ENCODE results near the gene FYB1. TPM values are rescaled to one million over a fixed set of nuclear protein-coding genes. Genes with fewer than 3 reads are reported as not detected.
A peak's percentile ranks its signal among the peaks of the same experiment; 100 is the strongest.
"Not testable (repeated sequence)": the region's sequence is repeated elsewhere in the genome, so short reads cannot be mapped to it uniquely, and the experiment has no call there.

Gene FYB1
- total and polyA plus RNA-seq, 5 donors from 2014 or later, result 197 to 639 (median 227) TPM

- peaks cover 14% of the 10 kb centered on the region for H3K36me3 ChIP-seq (ENCODE audit: control insufficient read depth, insufficient read depth, low read length)
- H3K9me3 ChIP-seq (ENCODE audit: control insufficient read depth in 2 of 2, low read length in 2 of 2); H3K27me3 Mint-ChIP-seq; H3K9me3 Mint-ChIP-seq; ATAC-seq (ENCODE audit: low read depth in 2 of 2); H3K27me3 ChIP-seq (ENCODE audit: control insufficient read depth, insufficient read depth, low read length); DNase-seq: not testable (repeated sequence)
- peaks cover 55 to 93% (median 76%) of the 10 kb centered on the region in 4 donors for H3K4me1 Mint-ChIP-seq
- peaks cover 99% of the 10 kb centered on the region for H3K4me1 ChIP-seq (ENCODE audit: control insufficient read depth, insufficient read depth, low read length, poor library complexity, severe bottlenecking)
- peak overlapping the region; percentile 93 to 98 (median 96) for H3K27ac Mint-ChIP-seq
- peak overlapping the region; percentile 78 to 96 (median 82) for H3K4me3 Mint-ChIP-seq
- peak overlapping the region; percentile 75 for H3K4me3 ChIP-seq (ENCODE audit: low read depth, low read length)
- peaks cover 27% of the 10 kb centered on the region for H3K36me3 Mint-ChIP-seq
- peak overlapping the region; percentile 84 for H3K27ac ChIP-seq (ENCODE audit: insufficient read depth, low read length, poor library complexity, severe bottlenecking)
Observed at GRCh38 chr5:39179561-39179960, 39.8 kb downstream of the FYB1 start.

GRCh38 chr5:39178861-39179260 lies 40.5 kb downstream of the FYB1 start:
- no peaks in the 10 kb centered on the region for H3K27me3 ChIP-seq (ENCODE audit: control insufficient read depth, insufficient read depth, low read length)
- H3K9me3 ChIP-seq (ENCODE audit: control insufficient read depth in 2 of 2, low read length in 2 of 2), result no peaks in the 10 kb centered on the region
- Mint-ChIP-seq H3K9me3 (peaks cover 0 to 2% (median 0%) of the 10 kb centered on the region in 7 donors), H3K27ac (peak overlapping the region; percentile 93 to 98 (median 96)), H3K4me3 (peak overlapping the region; percentile 78 to 96 (median 82)), H3K36me3 (peaks cover 32% of the 10 kb centered on the region), H3K4me1 (peaks cover 60 to 97% (median 81%) of the 10 kb centered on the region in 4 donors), H3K27me3 (no peaks in the 10 kb centered on the region)
- ATAC-seq (ENCODE audit: low read depth in 2 of 2) (peak; percentile 33 to 49), DNase-seq (peak in 2 of 3 donors; percentile 66 to 73)
- H3K4me1 ChIP-seq (ENCODE audit: control insufficient read depth, insufficient read depth, low read length, poor library complexity, severe bottlenecking), result peaks cover 100% of the 10 kb centered on the region
- peaks cover 14% of the 10 kb centered on the region for H3K36me3 ChIP-seq (ENCODE audit: control insufficient read depth, insufficient read depth, low read length)
- peak overlapping the region; percentile 75 for H3K4me3 ChIP-seq (ENCODE audit: low read depth, low read length)
- H3K27ac ChIP-seq (ENCODE audit: insufficient read depth, low read length, poor library complexity, severe bottlenecking), result peak overlapping the region; percentile 84

GRCh38 chr5:39178171-39178570 lies 41.2 kb downstream of the FYB1 start:
- peaks cover 100% of the 10 kb centered on the region for H3K4me1 ChIP-seq (ENCODE audit: control insufficient read depth, insufficient read depth, low read length, poor library complexity, severe bottlenecking)
- Mint-ChIP-seq H3K4me3 (peak overlapping the region; percentile 78 to 96 (median 82)), H3K4me1 (peaks cover 61 to 97% (median 83%) of the 10 kb centered on the region in 4 donors), H3K27ac (peak overlapping the region; percentile 93 to 98 (median 96)), H3K27me3 (no peaks in the 10 kb centered on the region), H3K36me3 (peaks cover 31% of the 10 kb centered on the region), H3K9me3 (peaks cover 0 to 2% (median 1%) of the 10 kb centered on the region in 7 donors)
- no peaks in the 10 kb centered on the region for H3K27me3 ChIP-seq (ENCODE audit: control insufficient read depth, insufficient read depth, low read length)
- H3K9me3 ChIP-seq (ENCODE audit: control insufficient read depth in 2 of 2, low read length in 2 of 2), result no peaks in the 10 kb centered on the region
- peak overlapping the region; percentile 84 for H3K27ac ChIP-seq (ENCODE audit: insufficient read depth, low read length, poor library complexity, severe bottlenecking)
- DNase-seq, result peak in 1 of 3 donors; percentile 52
- peak overlapping the region; percentile 75 for H3K4me3 ChIP-seq (ENCODE audit: low read depth, low read length)
- H3K36me3 ChIP-seq (ENCODE audit: control insufficient read depth, insufficient read depth, low read length), result peaks cover 12% of the 10 kb centered on the region
- ATAC-seq (ENCODE audit: low read depth in 2 of 2), result peak; percentile 47 to 54

GRCh38 chr5:39177631-39177964 lies 41.8 kb downstream of the FYB1 start:
- peaks cover 0 to 2% of the 10 kb centered on the region in 2 experiments for H3K9me3 ChIP-seq (ENCODE audit: control insufficient read depth in 2 of 2, low read length in 2 of 2)
- peak overlapping the region; percentile 75 for H3K4me3 ChIP-seq (ENCODE audit: low read depth, low read length)
- Mint-ChIP-seq H3K27me3 (no peaks in the 10 kb centered on the region), H3K4me3 (peak overlapping the region; percentile 78 to 96 (median 82)), H3K36me3 (peaks cover 36% of the 10 kb centered on the region), H3K27ac (peak overlapping the region; percentile 93 to 98 (median 96)), H3K4me1 (peaks cover 64 to 97% (median 84%) of the 10 kb centered on the region in 4 donors), H3K9me3 (peaks cover 0 to 6% (median 2%) of the 10 kb centered on the region in 7 donors)
- H3K4me1 ChIP-seq (ENCODE audit: control insufficient read depth, insufficient read depth, low read length, poor library complexity, severe bottlenecking), result peaks cover 95% of the 10 kb centered on the region
- peak overlapping the region; percentile 84 for H3K27ac ChIP-seq (ENCODE audit: insufficient read depth, low read length, poor library complexity, severe bottlenecking)
- no peaks in the 10 kb centered on the region for H3K27me3 ChIP-seq (ENCODE audit: control insufficient read depth, insufficient read depth, low read length)
- DNase-seq, result peak in 2 of 3 donors; percentile 75 to 82
- H3K36me3 ChIP-seq (ENCODE audit: control insufficient read depth, insufficient read depth, low read length), result peaks cover 14% of the 10 kb centered on the region
- peak; percentile 79 to 82 for ATAC-seq (ENCODE audit: low read depth in 2 of 2)

- Histone ChIP-seq H3K27ac (ENCODE audit: insufficient read depth, low read length, poor library complexity, severe bottlenecking) (peak overlapping the region; percentile 84), H3K27me3 (ENCODE audit: control insufficient read depth, insufficient read depth, low read length) (no peaks in the 10 kb centered on the region), H3K9me3 (ENCODE audit: control insufficient read depth in 2 of 2, low read length in 2 of 2) (peaks cover 0 to 2% of the 10 kb centered on the region in 2 experiments), H3K4me1 (ENCODE audit: control insufficient read depth, insufficient read depth, low read length, poor library complexity, severe bottlenecking) (peaks cover 89% of the 10 kb centered on the region), H3K36me3 (ENCODE audit: control insufficient read depth, insufficient read depth, low read length) (peaks cover 15% of the 10 kb centered on the region), H3K4me3 (ENCODE audit: low read depth, low read length) (peak overlapping the region; percentile 75)
- H3K27ac Mint-ChIP-seq, result peak overlapping the region; percentile 93 to 98 (median 96)
- ATAC-seq (ENCODE audit: low read depth in 2 of 2) (peak; percentile 41 to 50), DNase-seq (peak in 2 of 3 donors; percentile 60 to 70)
- H3K27me3 Mint-ChIP-seq, result no peaks in the 10 kb centered on the region
- peaks cover 64 to 97% (median 81%) of the 10 kb centered on the region in 4 donors for H3K4me1 Mint-ChIP-seq
- peaks cover 0 to 6% (median 2%) of the 10 kb centered on the region in 7 donors for H3K9me3 Mint-ChIP-seq
- peaks cover 37% of the 10 kb centered on the region for H3K36me3 Mint-ChIP-seq
- peak overlapping the region; percentile 78 to 96 (median 82) for H3K4me3 Mint-ChIP-seq
Observed at GRCh38 chr5:39176759-39177630, 42.4 kb downstream of the FYB1 start.

- Histone ChIP-seq H3K27ac (ENCODE audit: insufficient read depth, low read length, poor library complexity, severe bottlenecking) (peak overlapping the region; percentile 84), H3K4me1 (ENCODE audit: control insufficient read depth, insufficient read depth, low read length, poor library complexity, severe bottlenecking) (peaks cover 83% of the 10 kb centered on the region), H3K36me3 (ENCODE audit: control insufficient read depth, insufficient read depth, low read length) (peaks cover 9% of the 10 kb centered on the region), H3K27me3 (ENCODE audit: control insufficient read depth, insufficient read depth, low read length) (no peaks in the 10 kb centered on the region), H3K4me3 (ENCODE audit: low read depth, low read length) (peak overlapping the region; percentile 67), H3K9me3 (ENCODE audit: control insufficient read depth in 2 of 2, low read length in 2 of 2) (peaks cover 0 to 2% of the 10 kb centered on the region in 2 experiments)
- H3K27ac Mint-ChIP-seq, result peak overlapping the region; percentile 94 to 99 (median 96)
- ATAC-seq (ENCODE audit: low read depth in 2 of 2), result no peak
- peaks cover 40% of the 10 kb centered on the region for H3K36me3 Mint-ChIP-seq
- H3K27me3 Mint-ChIP-seq, result no peaks in the 10 kb centered on the region
- DNase-seq, result no peak
- peaks cover 58 to 98% (median 80%) of the 10 kb centered on the region in 4 donors for H3K4me1 Mint-ChIP-seq
- peaks cover 0 to 6% (median 3%) of the 10 kb centered on the region in 7 donors for H3K9me3 Mint-ChIP-seq
- peak overlapping the region; percentile 75 to 92 (median 81) for H3K4me3 Mint-ChIP-seq
Observed at GRCh38 chr5:39175273-39175955, 43.9 kb downstream of the FYB1 start.

- Mint-ChIP-seq H3K9me3 (peaks cover 0 to 6% (median 1%) of the 10 kb centered on the region in 7 donors), H3K27me3 (no peaks in the 10 kb centered on the region), H3K4me3 (peak overlapping the region; percentile 24 to 82 (median 50)), H3K4me1 (peaks cover 51 to 97% (median 82%) of the 10 kb centered on the region in 4 donors), H3K36me3 (peaks cover 43% of the 10 kb centered on the region), H3K27ac (peak overlapping the region; percentile 94 to 99 (median 96))
- DNase-seq (no peak), ATAC-seq (ENCODE audit: low read depth in 2 of 2) (no peak)
- peak overlapping the region; percentile 9 for H3K4me3 ChIP-seq (ENCODE audit: low read depth, low read length)
- H3K4me1 ChIP-seq (ENCODE audit: control insufficient read depth, insufficient read depth, low read length, poor library complexity, severe bottlenecking), result peaks cover 80% of the 10 kb centered on the region
- H3K27ac ChIP-seq (ENCODE audit: insufficient read depth, low read length, poor library complexity, severe bottlenecking), result peak overlapping the region; percentile 84
- H3K9me3 ChIP-seq (ENCODE audit: control insufficient read depth in 2 of 2, low read length in 2 of 2), result peaks cover 0 to 2% of the 10 kb centered on the region in 2 experiments
- H3K36me3 ChIP-seq (ENCODE audit: control insufficient read depth, insufficient read depth, low read length), result peaks cover 26% of the 10 kb centered on the region
- no peaks in the 10 kb centered on the region for H3K27me3 ChIP-seq (ENCODE audit: control insufficient read depth, insufficient read depth, low read length)
Observed at GRCh38 chr5:39173069-39173468, 46.3 kb downstream of the FYB1 start.

Measured in CD4-positive, CD25-positive, alpha-beta regulatory T cell (primary cell).